BLaER1 treated with 17β-estradiol and CSF1 and Interleukin-3, amounts not matched to agents 10 nM and 100 nM (cell line): Measurements from ENCODE around the gene KRTAP4-8.
"Not testable (repeated sequence)": the region's sequence is repeated elsewhere in the genome, so short reads cannot be mapped to it uniquely, and the experiment has no call there.

Source experiments
- H3K27ac ChIP-seq, 11 experiments: shearing (Covaris generic); formaldehyde crosslinking; 2 replicates each; pipeline ENCODE4 v1.8.1; 2022
- H3K27me3 ChIP-seq, 11 experiments: shearing (Covaris generic); formaldehyde crosslinking; 2 replicates each; pipeline ENCODE4 v1.8.1; 2022
- H3K36me3 ChIP-seq, 11 experiments: shearing (Covaris generic); formaldehyde crosslinking; 2 replicates each; pipeline ENCODE4 v1.8.1; 2022
- H3K4me1 ChIP-seq, 10 experiments: shearing (Covaris generic); formaldehyde crosslinking; 2 replicates each; pipeline ENCODE4 v1.8.1; 2022
- H3K4me2 ChIP-seq, 11 experiments: shearing (Covaris generic); formaldehyde crosslinking; 2 replicates each; pipeline ENCODE4 v1.8.1; 2022
- H3K4me3 ChIP-seq, 10 experiments: shearing (Covaris generic); formaldehyde crosslinking; 2 replicates each; pipeline ENCODE4 v1.8.1; 2022
- H3K9ac ChIP-seq, 11 experiments: shearing (Covaris generic); formaldehyde crosslinking; 2 replicates each; pipeline ENCODE4 v1.8.1; 2022
- H3K9me3 ChIP-seq, 11 experiments: shearing (Covaris generic); formaldehyde crosslinking; replicated peaks in 1 of 11; 2 replicates each; pipeline ENCODE4 v1.8.1; 2022
- H4K20me1 ChIP-seq, 11 experiments: shearing (Covaris generic); formaldehyde crosslinking; 2 replicates each; pipeline ENCODE4 v1.8.1; 2022
- Cebpa-rat ChIP-seq, 11 experiments: shearing (Covaris generic); IDR thresholded peaks; 2 replicates each; pipeline ENCODE4 v1.8.1; 2022

KRTAP4-8 gene

GRCh38 chr17:41069031-41069430 lies 28.9 kb downstream of the KRTAP4-8 start:
- Histone ChIP-seq H3K36me3 (no peaks in the 10 kb centered on the region), H3K4me3 (no peak overlapping the region), H3K9ac (no peak overlapping the region), H3K27ac (no peak overlapping the region), H4K20me1 (no peaks in the 10 kb centered on the region), H3K27me3 (no peaks in the 10 kb centered on the region), H3K9me3 (no peaks in the 10 kb centered on the region), H3K4me1 (no peaks in the 10 kb centered on the region), H3K4me2 (no peak overlapping the region; a peak in 1 of 22 replicates)
- TF ChIP-seq Cebpa-rat (IDR thresholded peaks at IDR 0.05), result no peak

GRCh38 chr17:41067281-41067680 lies 30.7 kb downstream of the KRTAP4-8 start:
- no peak overlapping the region for H3K4me2 ChIP-seq

GRCh38 chr17:41065829-41066624 lies 31.9 kb downstream of the KRTAP4-8 start, which contains the start of gene KRTAP2-4:
Gene KRTAP2-4, minus strand, starts transcription at chr17:41065879. Its CDS starts 34 bp downstream, at chr17:41065845.
- peak in 1 of 11 experiments; percentile 21; a peak in 1 of 22 replicates for TF ChIP-seq Cebpa-rat (IDR thresholded peaks at IDR 0.05)
- Histone ChIP-seq H3K9ac (no peak within 1 kb of the TSS), H3K4me1 (no peaks in the 10 kb centered on the region)

More at GRCh38 chr17:41067281-41067680, 30.7 kb downstream of the KRTAP4-8 start:
- Histone ChIP-seq H3K4me1 (no peaks in the 10 kb centered on the region), H3K27me3 (no peaks in the 10 kb centered on the region), H3K9me3 (no peaks in the 10 kb centered on the region), H4K20me1 (no peaks in the 10 kb centered on the region), H3K9ac (no peak overlapping the region), H3K27ac (no peak overlapping the region), H3K4me3 (no peak overlapping the region), H3K36me3 (no peaks in the 10 kb centered on the region)
- no peak for TF ChIP-seq Cebpa-rat (IDR thresholded peaks at IDR 0.05)

GRCh38 chr17:41065016-41065689 lies 32.8 kb downstream of the KRTAP4-8 start:
- H3K4me2 ChIP-seq, H3K4me1 ChIP-seq, H3K4me3 ChIP-seq, H4K20me1 ChIP-seq, H3K9me3 ChIP-seq, H3K36me3 ChIP-seq, H3K27me3 ChIP-seq, H3K27ac ChIP-seq, H3K9ac ChIP-seq: not testable (repeated sequence)

More at GRCh38 chr17:41065829-41066624, 31.9 kb downstream of the KRTAP4-8 start, which contains the start of gene KRTAP2-4:
- no peak within 1 kb of the TSS for H3K4me3 ChIP-seq
- H3K9me3 ChIP-seq, result no peaks in the 10 kb centered on the region
- H3K4me2 ChIP-seq, result no peak within 1 kb of the TSS
- no peaks in the 10 kb centered on the region for H4K20me1 ChIP-seq
- no peaks in the 10 kb centered on the region for H3K36me3 ChIP-seq
- no peak within 1 kb of the TSS for H3K27ac ChIP-seq
- H3K27me3 ChIP-seq, result no peaks in the 10 kb centered on the region

- Histone ChIP-seq H3K27ac (no peak overlapping the region), H3K4me2 (no peak overlapping the region), H3K27me3 (no peaks in the 10 kb centered on the region), H3K9ac (no peak overlapping the region), H4K20me1 (no peaks in the 10 kb centered on the region), H3K9me3 (no peaks in the 10 kb centered on the region), H3K36me3 (no peaks in the 10 kb centered on the region), H3K4me1 (no peaks in the 10 kb centered on the region), H3K4me3 (no peak overlapping the region)
- no peak for TF ChIP-seq Cebpa-rat (IDR thresholded peaks at IDR 0.05)
Observed at GRCh38 chr17:41064301-41064700, 33.6 kb downstream of the KRTAP4-8 start.

- Histone ChIP-seq H3K4me2 (no peak overlapping the region), H3K9me3 (no peaks in the 10 kb centered on the region), H3K4me1 (no peaks in the 10 kb centered on the region), H4K20me1 (no peaks in the 10 kb centered on the region), H3K27ac (no peak overlapping the region), H3K27me3 (no peaks in the 10 kb centered on the region), H3K9ac (no peak overlapping the region), H3K36me3 (no peaks in the 10 kb centered on the region), H3K4me3 (no peak overlapping the region)
- TF ChIP-seq Cebpa-rat (IDR thresholded peaks at IDR 0.05), result no peak
Observed at GRCh38 chr17:41063449-41063848, 34.5 kb downstream of the KRTAP4-8 start.

- H3K9ac ChIP-seq, result no peak overlapping the region
- no peaks in the 10 kb centered on the region for H3K36me3 ChIP-seq
- no peaks in the 10 kb centered on the region for H3K4me1 ChIP-seq
- no peak for TF ChIP-seq Cebpa-rat (IDR thresholded peaks at IDR 0.05)
- no peak overlapping the region for H3K4me2 ChIP-seq
- no peak overlapping the region for H3K27ac ChIP-seq
- no peaks in the 10 kb centered on the region for H3K27me3 ChIP-seq
- no peak overlapping the region for H3K4me3 ChIP-seq
- H3K9me3 ChIP-seq, result peaks cover 0 to 7% (median 0%) of the 10 kb centered on the region in 11 experiments; a peak in 1 of 22 replicates
- no peaks in the 10 kb centered on the region for H4K20me1 ChIP-seq
Observed at GRCh38 chr17:41061964-41062363, 36.0 kb downstream of the KRTAP4-8 start.

GRCh38 chr17:41060052-41060604 lies 37.8 kb downstream of the KRTAP4-8 start, which contains the start of gene KRTAP2-3:
Gene KRTAP2-3, minus strand, starts transcription at chr17:41060114. Its CDS starts 64 bp downstream, at chr17:41060050.
- no peaks in the 10 kb centered on the region for H3K27me3 ChIP-seq
- peaks cover 0 to 8% (median 0%) of the 10 kb centered on the region in 11 experiments; a peak in 1 of 22 replicates for H3K9me3 ChIP-seq
- H3K4me1 ChIP-seq, result no peaks in the 10 kb centered on the region
- no peaks in the 10 kb centered on the region for H4K20me1 ChIP-seq
- H3K4me3 ChIP-seq, result no peak within 1 kb of the TSS
- H3K36me3 ChIP-seq, result no peaks in the 10 kb centered on the region
- H3K4me2 ChIP-seq, result no peak within 1 kb of the TSS
- TF ChIP-seq Cebpa-rat (IDR thresholded peaks at IDR 0.05), result no peak
- no peak within 1 kb of the TSS for H3K9ac ChIP-seq
- H3K27ac ChIP-seq, result no peak within 1 kb of the TSS

GRCh38 chr17:41059276-41060051 lies 38.5 kb downstream of the KRTAP4-8 start:
- H4K20me1 ChIP-seq, H3K9me3 ChIP-seq, H3K4me1 ChIP-seq, H3K27ac ChIP-seq, H3K27me3 ChIP-seq, H3K4me2 ChIP-seq, H3K4me3 ChIP-seq, H3K36me3 ChIP-seq, H3K9ac ChIP-seq: not testable (repeated sequence)
